Mesenteric fat pad (tissue), 1 donor: Measurements from ENCODE around the gene STAU1. TPM values are rescaled to one million over a fixed set of nuclear protein-coding genes. Genes with fewer than 3 reads are reported as not detected.
"Not testable (repeated sequence)": the region's sequence is repeated elsewhere in the genome, so short reads cannot be mapped to it uniquely, and the experiment has no call there.

ENCODE experiments used
- DNase-seq: peaks from one replicate; pipeline ENCODE4 v3.0.0-alpha.2; 2020; ENCODE audit warnings: low spot score
- long read RNA-seq: library from polyadenylated mRNA; unstranded; transcript quantifications from one replicate; pipeline ENCODE4 v2.0.0, GENCODE V29; 2020
- total RNA-seq: library from RNA; stranded (reverse); fragmentation: NEBNext Ultra II Directional; extraction: Animal tissue kit (Norgen Biotek cat#: 25700); gene quantifications from one replicate; pipeline ENCODE4 v1.2.1, GENCODE V29; 2021
- donor health status: DM: yes; HTN: yes; CAD: no.

Gene STAU1, protein sequence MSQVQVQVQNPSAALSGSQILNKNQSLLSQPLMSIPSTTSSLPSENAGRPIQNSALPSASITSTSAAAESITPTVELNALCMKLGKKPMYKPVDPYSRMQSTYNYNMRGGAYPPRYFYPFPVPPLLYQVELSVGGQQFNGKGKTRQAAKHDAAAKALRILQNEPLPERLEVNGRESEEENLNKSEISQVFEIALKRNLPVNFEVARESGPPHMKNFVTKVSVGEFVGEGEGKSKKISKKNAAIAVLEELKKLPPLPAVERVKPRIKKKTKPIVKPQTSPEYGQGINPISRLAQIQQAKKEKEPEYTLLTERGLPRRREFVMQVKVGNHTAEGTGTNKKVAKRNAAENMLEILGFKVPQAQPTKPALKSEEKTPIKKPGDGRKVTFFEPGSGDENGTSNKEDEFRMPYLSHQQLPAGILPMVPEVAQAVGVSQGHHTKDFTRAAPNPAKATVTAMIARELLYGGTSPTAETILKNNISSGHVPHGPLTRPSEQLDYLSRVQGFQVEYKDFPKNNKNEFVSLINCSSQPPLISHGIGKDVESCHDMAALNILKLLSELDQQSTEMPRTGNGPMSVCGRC
- total RNA-seq: 84.1 TPM
- long read RNA-seq, transcript STAU1-203 (13 exons, 3,211 nt): major isoform, 15 of 117 reads
- long read RNA-seq, partial matches to known transcripts: 84 of 117 reads
- long read RNA-seq, other reads (novel, unspliced or antisense): 14 of 117 reads

DNA sequence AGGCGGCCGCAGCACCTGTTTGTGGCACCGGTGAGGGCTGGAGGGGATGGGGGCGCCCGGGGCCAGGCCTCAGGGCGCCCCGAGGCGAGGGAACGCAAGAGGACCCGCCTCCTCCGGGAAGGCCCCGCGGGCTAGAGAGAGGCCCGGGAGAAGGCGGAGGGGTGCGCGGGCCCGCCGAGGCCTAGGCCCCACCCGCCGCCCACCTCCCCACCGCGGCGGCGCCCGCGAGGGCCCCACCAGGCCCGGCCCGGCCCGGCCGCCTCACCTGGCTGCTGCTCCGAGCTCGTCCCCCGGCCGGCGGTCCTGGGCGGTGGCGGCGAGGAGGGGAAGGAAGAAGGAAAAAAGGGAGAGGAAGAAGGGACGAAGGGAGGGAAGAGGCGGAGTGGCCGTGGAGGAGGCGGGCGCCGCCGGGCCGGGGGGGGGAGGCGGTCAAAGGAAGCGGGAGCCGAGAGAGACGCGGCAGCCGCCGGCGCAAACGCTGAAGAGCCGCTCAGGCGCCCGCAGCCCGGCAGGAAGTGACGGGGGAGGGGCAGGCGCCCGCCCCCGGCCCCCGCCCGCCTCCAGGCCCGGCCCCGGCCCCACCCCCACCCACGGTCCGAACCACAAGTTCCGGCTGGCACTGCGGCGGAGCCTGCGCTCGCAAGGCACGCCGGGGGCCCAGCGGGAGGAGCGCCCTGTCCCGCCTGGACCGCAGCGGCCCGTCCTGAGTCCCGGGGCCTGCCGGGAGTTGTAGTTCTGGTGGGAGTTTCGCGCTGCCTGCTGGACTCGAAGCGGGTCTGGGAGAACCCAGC, at the start of gene STAU1:
TSS of gene STAU1 (minus strand) at position 484 of the 791 bp plus-strand sequence. CDS start 22,133 bp downstream, outside the sequence.
- peak; percentile 98 for DNase-seq

DNA sequence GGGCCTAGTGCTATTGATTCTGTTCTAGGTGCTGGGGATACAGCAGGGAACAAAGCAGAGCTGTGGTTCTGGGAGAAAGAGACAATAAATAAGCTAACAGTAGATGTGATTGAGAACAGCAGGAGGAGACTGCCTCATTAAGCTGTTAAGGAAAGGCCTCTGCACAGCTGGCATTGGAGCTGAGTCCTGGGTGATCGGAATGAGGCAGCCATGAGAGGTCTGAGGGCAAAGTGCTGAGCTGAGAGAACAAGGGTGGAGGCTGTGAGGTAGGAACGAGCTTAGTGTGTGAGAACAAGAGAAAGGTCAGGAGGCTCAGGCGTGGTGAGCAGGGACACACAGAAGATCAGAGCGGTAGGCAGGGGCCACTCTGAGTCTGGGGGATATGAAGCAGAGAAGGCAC, 49.4 kb upstream of the STAU1 start:
- no peak for DNase-seq

DNA sequence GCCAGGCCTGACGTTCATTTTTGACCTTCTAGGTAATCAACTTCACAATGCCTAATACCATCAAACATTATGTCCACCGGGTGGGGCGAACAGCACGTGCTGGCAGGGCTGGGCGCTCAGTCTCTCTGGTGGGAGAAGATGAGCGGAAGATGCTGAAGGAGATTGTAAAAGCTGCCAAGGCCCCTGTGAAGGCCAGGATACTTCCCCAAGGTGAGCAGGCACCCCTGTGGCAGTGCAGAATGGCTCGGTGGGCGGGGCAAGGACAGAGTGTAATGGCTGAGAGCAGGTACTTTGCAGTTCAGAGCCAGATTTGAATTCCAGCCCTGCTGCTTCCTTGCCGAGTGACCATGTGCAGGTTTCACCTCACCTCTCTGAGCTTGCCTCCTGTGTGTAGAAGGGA, 48.2 kb upstream of the STAU1 start:
- DNase-seq: no peak

DNA sequence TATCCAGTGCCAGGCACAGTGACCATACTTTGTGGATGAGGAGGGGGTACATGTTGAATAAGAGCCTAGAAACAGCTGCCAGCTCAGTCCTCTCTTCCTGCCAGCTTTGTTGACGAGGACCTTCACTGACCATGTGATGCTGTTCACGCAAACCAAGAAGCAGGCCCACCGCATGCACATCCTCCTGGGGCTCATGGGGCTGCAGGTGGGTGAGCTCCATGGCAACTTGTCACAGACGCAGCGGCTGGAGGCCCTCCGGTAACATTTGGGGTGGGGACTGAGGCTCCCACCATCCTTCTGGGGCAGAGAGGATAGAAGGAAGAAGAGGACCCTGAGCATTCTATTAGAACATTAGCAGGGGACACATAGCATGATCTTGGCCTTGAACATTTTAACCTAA, 46.7 kb upstream of the STAU1 start:
- DNase-seq: no peak

DNA sequence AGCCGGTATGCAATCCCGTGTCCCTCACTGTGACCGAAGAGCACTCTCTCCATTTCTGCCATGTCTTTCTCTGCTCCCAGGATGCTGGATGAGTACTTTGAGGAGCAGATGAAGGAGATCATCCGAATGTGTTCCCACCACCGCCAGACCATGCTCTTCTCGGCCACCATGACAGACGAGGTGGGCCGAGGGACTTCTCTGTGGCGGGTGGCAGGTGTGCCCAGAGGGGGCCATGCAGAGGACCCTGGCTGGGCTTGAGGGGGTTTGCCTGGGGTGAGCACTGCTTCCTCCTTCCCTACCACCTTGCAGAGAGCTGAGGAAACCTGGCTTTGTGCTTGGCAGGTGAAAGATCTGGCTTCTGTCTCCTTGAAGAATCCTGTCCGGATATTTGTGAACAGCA, 45.1 kb upstream of the STAU1 start:
- DNase-seq: no peak

DNA sequence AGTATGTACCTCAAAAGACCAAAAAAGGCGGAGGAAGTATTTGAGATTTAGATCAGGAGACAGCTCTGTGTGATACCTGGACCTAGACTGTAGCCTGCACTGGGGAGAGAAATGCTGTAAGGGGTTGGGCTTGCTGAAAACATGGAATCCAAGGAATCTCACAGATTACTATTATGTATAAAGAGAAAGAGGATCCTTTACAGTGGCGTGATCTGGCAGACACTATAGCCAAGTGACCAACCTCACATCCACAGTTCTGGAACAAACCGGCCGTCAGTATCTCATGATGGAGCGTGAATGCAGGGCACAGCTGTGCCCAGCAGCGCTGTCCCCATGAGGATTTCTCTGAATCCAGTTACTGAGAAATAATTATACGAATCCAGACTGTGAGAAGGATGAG, 43.3 kb upstream of the STAU1 start:
- no peak for DNase-seq

DNA sequence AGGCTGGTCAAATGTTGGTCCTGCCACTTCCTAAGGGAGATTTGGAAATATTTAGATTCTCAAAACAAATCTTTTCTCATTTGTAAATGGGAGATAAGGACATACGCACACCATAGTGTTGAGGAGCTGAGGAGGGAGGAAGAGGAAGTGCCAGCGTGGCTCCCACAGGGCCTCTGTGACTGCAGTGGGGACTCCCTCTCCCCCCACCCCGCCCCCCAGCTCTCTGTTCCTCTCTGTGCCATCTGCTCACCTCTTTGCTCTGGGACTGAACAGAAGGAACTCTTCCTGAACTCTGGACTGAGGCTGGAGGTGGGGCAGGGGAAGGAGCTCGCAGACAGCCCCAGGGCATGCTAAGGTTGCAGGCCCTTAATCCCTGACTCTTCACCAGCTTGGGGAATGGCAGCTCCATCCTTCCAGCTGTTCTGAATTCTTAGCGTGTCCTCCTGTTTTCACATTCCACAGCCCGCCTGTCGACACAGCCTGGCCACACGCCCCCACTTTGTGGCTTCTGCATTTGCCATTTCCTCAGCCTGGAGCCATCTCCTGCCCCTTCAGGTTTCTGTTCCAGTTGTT, 42.5 kb upstream of the STAU1 start:
- DNase-seq: no peak

DNA sequence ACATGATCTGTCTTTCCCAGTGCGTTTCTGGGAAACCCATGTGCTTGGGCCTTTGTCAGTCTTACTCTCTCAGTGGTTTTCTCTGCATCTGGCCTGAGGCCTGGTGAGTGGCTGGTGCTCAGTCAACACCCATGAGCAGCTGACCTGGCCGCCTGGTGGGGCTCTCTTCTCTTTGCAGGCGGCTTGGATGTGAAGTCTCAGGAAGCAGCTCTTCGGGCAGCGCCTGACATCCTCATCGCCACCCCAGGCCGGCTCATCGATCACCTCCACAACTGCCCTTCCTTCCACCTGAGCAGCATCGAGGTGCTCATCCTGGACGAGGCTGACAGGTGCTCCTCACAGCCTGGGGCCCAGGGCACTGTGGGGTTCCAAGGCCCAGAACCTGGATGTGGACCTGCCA, 41.9 kb upstream of the STAU1 start:
- DNase-seq: no peak

DNA sequence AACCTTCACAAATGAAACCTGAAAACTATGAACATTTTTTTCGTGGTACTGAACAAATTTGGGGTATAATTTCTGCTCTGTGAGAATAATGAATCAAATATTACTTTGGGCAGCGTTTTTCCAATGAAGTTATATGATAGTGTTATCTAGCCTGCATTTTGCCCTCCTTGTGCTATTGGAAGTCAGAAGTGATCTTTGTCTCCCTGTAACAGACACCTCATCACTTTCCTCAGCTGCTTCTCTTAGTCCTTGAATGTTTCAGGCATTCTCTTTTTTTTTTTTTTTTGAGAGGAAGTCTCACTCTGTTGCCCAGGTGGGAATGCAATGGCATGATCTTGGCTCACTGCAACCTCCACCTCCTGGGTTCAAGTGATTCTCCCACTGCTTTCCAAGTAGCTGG, 41.2 kb upstream of the STAU1 start:
- no peak for DNase-seq

DNA sequence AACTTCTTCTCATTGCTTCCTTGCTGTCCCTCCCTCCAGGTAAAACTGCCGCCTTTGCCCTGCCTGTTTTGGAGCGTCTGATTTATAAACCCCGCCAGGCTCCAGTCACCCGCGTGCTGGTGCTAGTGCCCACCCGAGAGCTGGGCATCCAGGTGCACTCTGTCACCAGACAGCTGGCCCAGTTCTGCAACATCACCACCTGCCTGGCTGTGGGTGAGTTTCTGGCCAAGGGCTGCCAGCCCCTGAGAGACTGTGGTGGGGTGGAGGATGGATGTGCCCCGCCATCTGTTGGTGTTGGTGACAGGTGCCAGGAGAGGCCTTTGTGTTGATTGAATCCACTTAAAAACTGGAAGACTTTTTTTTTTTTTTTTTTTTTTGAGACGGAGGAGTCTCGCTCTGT, 40.5 kb upstream of the STAU1 start:
- DNase-seq: no peak

DNA sequence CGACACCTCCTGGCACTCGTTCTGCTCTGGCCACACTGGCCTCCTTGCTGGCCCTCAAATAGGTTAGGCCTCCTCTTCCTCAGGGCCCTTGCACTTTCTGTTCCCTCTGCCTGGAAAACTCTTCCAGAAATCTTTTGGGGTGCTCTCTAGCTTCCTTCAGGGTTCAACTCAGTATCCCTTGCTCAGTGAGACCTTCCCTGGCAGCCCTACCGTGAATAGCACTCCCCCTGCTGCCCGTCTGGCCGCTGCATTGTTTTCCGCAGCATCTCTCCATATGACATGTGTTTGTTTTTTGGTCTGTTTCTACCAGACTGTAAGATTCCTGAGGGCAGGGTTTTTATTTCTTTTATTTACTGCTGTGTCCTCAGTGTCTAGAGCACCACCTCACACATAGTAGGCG, 37.8 kb upstream of the STAU1 start:
- no peak for DNase-seq

DNA sequence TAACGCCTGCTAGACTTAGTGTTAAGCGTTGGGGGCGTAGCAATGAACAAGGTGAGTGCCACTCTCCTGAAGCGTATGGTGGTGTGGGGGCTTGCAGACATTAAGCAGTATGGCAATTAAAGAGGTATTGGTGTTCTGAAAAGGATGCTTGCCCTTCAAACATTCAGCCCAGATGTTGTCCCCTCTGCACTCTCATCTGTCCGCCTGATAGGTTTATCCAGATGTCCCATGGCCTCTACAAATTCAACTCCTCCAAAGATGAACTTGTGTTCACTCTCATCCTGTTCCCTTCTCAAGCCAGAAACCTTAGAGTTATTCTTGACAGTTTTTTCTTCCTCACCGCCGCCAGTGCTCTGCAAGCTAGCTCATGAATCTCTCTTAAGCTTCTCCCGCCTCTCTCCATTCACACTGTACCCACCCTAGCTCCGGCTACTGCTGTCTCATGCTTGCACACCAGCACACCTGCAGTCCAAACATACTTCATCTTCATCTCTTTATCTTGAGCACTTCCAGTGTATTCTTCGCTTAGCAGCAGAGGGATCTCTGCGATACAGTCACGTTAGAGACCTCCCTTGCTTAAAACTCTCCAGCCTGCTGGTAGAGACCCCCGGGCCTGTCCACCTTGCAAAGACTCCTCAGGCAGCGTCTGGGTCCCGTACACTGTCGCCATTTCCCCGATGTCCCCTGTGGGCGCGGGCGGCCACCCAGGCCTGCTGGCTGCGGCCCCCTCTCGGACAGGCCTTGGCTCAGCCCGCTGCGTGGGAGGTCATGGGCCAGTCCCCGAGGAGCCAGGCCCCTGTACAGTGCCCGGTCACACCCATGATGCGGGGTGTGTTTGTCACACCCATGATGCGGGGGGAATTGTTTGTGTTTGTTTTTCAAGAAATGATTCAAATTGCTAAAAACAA, 32.0 kb upstream of the STAU1 start:
- DNase-seq: no peak

DNA sequence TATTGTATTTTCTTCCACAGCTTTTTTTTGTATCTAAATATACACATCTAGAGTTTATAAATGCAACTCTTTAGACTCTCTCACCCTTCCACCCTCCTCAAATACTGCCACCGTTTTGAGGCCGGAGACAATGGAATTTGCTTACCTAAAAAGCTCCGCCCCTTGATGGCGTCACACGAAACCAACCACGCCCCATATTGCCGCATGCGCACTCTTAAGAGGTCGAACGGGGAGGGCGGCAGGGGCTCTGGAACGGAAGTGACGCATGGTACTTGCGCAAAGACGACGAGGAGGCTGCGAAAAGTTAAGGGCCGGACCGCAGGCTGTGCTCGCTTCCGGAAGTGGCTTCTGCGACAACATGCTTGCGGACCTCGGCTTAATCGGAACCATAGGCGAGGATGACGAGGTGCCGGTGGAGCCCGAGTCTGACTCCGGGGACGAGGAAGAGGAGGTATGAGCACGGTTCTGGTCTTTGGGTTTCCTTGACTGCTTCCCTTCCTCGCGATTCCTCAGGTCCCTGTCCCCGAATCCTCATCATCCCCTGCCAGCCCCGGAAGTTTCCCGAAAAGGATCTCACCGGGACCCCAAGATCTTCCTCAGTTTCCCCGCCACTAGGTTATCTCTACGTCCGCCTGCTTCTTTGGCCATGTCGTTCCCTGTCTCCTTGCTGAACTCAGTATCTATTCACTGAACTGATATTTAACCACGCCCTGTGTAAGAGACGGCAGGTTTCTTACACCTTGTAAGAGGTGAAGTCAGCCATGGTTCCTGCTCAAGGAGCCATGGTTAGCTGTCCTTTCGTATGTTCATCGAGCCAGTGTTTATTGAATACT, 31.2 kb upstream of the STAU1 start, which contains the start of gene DDX27:
TSS of gene DDX27 (plus strand) at position 326 of the 833 bp plus-strand sequence. CDS start at position 359, 33 bp downstream.
- peak; percentile 98 for DNase-seq

DNA sequence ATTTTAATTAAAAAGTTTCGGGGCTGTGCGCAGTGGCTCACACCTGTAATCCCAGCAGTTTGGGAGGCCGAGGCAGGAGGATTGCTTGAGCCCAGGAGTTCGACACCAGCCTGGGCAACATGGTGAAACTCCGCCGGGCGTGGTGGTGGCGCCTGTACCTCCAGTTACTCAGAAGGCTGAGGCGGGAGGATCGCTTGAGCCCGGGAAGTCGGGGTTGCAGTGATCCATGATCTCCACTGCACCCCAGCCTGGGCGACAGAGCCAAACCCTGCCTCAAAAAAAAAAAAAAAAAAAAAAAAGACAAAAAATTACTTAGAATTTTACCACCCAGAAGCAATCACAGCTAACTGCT, 30.6 kb upstream of the STAU1 start:
- DNase-seq: not testable (repeated sequence)

DNA sequence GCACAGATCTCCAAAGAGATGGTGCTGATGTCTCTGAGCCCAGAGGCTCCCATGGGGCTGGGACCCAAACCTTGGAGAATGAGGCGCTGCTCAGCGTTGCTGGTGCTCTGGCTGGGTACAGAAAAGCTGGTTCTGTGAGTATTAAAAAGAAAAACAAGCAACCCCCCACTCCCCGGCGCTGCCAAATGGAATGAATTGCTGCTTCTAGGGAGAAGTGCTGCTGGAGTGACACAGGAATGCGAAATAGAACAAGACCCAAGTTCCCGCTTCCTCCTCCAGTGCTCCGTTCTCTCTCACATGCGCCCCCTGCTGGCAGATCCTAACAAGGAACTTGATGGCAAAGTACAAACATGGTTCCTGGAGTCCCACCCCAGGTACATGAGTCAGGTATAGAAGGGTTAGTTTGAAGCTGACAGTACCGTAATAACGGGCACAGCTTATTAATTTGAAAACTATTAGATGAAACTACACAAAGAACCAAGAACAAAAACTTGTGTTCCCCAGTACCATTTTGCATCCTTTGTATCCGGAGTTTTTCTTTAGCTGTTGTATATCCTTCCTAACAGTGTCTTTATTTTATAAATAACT, 29.0 kb upstream of the STAU1 start:
- peak; percentile 95 for DNase-seq

DNA sequence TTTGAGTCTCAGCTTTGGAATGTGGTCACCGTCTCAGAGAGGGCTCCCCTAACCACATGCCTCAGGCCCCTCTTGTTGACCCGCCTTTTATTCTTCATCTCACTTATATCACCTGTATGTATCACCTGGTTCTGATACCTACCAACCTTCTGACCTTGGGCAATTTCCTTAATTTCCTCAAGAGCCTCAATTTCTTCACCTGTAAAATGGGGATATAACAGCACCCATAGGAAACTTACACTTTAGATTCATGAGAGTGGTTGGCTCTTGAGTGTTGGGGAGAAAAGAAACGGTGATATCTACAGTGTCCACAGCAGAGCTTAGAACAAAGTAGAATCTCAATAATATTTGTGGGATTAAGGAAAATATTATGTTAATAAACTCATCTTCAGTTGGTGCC, 27.1 kb upstream of the STAU1 start:
- no peak for DNase-seq

DNA sequence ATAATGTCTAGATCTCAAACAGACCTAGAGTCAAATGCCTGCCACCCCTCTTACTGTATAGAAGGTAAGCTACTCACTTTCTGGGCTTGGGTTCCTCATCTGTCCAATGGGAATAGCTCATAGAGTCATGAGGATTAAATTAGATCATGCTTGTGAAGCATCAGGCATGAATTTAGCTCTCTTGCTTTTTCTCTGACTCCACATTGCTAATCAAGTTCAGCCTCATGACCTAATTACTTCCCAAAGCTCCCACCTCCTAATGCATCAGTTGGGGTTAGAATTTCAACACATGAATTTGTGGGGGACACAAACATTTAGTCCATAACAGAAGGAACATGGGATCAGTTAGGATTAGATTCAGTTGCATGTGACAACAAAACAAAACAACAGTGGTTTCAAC, 26.4 kb upstream of the STAU1 start:
- DNase-seq: no peak

DNA sequence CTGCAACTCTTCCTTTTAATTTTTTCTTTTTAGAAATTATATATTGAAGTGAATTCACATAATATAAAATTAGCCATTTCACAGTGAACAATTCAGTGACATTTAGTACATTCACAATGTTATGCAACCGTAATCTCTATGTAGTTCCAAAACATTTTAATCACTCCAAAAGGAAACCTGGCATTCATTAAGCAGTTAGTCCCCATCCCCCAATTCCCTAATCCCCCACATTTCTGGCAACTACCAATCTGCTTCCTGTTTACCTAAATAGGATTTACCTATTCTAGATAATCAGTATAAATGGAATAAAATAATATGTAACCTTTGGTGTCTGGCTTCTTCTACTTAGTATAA, 22.6 kb upstream of the STAU1 start:
- no peak for DNase-seq

DNA sequence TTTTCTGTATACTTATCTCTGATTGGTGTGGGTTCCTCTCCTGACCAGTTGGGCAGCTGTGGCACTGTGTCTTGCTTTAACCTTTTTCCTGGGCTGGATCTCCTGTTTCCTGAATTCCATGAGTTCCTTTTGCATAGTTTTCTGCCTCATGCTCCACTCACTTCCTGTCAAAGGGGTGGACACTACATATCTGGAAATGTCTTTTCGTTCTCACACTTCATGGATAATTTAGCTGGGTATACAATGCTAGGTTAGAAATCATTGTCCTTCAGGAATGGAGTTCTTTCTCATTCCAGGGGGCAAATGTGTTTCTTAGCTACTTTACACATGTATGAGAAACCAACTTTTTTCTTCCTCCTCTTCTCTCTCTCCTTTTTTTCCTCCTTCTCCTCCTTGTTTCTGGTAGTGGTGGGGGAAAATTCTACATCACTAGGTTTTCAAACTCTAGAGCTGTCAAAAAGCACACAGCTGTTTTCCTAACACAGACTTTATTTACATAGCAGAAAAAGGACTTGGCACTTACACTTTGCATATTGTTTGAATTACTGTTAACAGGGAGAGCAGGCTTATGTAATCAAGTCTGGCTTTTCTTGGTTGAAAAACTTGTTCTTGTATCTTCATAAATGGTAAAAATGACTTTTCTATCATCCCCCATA, 22.1 kb upstream of the STAU1 start:
- no peak for DNase-seq
